Endodermal cell (in vitro differentiated cells): ENCODE results near the gene CCDC124. TPM values are rescaled to one million over a fixed set of nuclear protein-coding genes. Genes with fewer than 3 reads are reported as not detected.

ENCODE experiments used
- DNase-seq: peaks from one replicate; pipeline ENCODE4 v3.0.0-alpha.2; 2017
- H3K27ac ChIP-seq: 2 replicates; pipeline ENCODE4 v1.5.1; 2013; ENCODE audit warnings: mild to moderate bottlenecking, low read depth, low read length, moderate library complexity
- H3K27me3 ChIP-seq: 2 replicates; pipeline ENCODE4 v1.6.1; 2013; ENCODE audit warnings: mild to moderate bottlenecking, low read length, moderate library complexity; ENCODE audit not compliant: insufficient read depth, control insufficient read depth, poor library complexity, severe bottlenecking
- H3K36me3 ChIP-seq: 2 replicates; pipeline ENCODE4 v1.7.0; 2013; ENCODE audit warnings: mild to moderate bottlenecking, low read length, moderate library complexity; ENCODE audit not compliant: control insufficient read depth, insufficient read depth
- H3K4me1 ChIP-seq: one replicate; pipeline ENCODE4 v1.7.0; 2013; ENCODE audit warnings: low read length; ENCODE audit not compliant: control insufficient read depth, insufficient read depth
- H3K4me3 ChIP-seq: 2 replicates; pipeline ENCODE4 v1.5.1; 2013; ENCODE audit warnings: mild to moderate bottlenecking, low read length, moderate library complexity
- H3K9ac ChIP-seq: 2 replicates; pipeline ENCODE4 v1.6.1; 2013; ENCODE audit warnings: mild to moderate bottlenecking, low read length, moderate library complexity; ENCODE audit not compliant: poor library complexity, severe bottlenecking; ENCODE audit errors: extremely low read depth
- H3K9me3 ChIP-seq: 2 replicates; pipeline ENCODE4 v1.6.1; 2013; ENCODE audit warnings: mild to moderate bottlenecking, low read length, moderate library complexity; ENCODE audit not compliant: control insufficient read depth
- H3K27ac Mint-ChIP-seq: 2 replicates; pipeline ENCODE4 v1.8.0; 2020; ENCODE audit warnings: mixed read lengths
- H3K27me3 Mint-ChIP-seq: 2 replicates; pipeline ENCODE4 v1.8.0; 2021; ENCODE audit warnings: mild to moderate bottlenecking, mixed read lengths; ENCODE audit not compliant: insufficient read depth
- H3K36me3 Mint-ChIP-seq: 2 replicates; pipeline ENCODE4 v1.8.0; 2020; ENCODE audit warnings: low read depth, mixed read lengths
- H3K4me1 Mint-ChIP-seq: 2 replicates; pipeline ENCODE4 v1.8.0; 2020; ENCODE audit warnings: mixed read lengths
- H3K4me3 Mint-ChIP-seq: 2 replicates; pipeline ENCODE4 v1.8.0; 2020; ENCODE audit warnings: mild to moderate bottlenecking, moderate library complexity, mixed read lengths
- H3K9me3 Mint-ChIP-seq: 2 replicates; pipeline ENCODE4 v1.8.0; 2020; ENCODE audit warnings: mild to moderate bottlenecking, mixed read lengths
- CTCF ChIP-seq: fragments of 200-600 bp; sonication (generic); conservative IDR thresholded peaks from 2 replicates; pipeline ENCODE4 v1.5.0; 2021; ENCODE audit warnings: antibody characterized with exemption, mild to moderate bottlenecking
- WGBS, 2 experiments: methylation state at CpG; one replicate each; pipeline versions ENCODE4 v1.1.5 to v1.1.7; 2013; ENCODE audit warnings: missing lambda C conversion rate in 2 of 2, mixed read lengths in 1 of 2; ENCODE audit not compliant: insufficient coverage in 1 of 2, insufficient read length in 1 of 2; 5-methylcytosine and 5-hydroxymethylcytosine counted together
- total RNA-seq, 2 donors: library from RNA; stranded (reverse); fragmentation: NEBNext Ultra II Directional in 1 of 2; extraction: Animal tissue kit (Norgen Biotek cat#: 25700) in 1 of 2; gene quantifications; 2 replicates in 1 of 2; 3 replicates in 1 of 2; pipeline ENCODE4 v1.2.1, GENCODE V29; 2021

Gene CCDC124
- total RNA-seq, 2 donors from 2014 or later: 129 to 143 TPM

GRCh38 chr19:17920527-17920926, 12.3 kb upstream of the CCDC124 start:
- Histone ChIP-seq H3K36me3 (no peaks in the 10 kb centered on the region), H3K27me3 (no peaks in the 10 kb centered on the region), H3K4me1 (no peaks in the 10 kb centered on the region), H3K9me3 (peaks cover 12% of the 10 kb centered on the region), H3K9ac (no peak overlapping the region), H3K4me3 (no peak overlapping the region), H3K27ac (no peak overlapping the region)
- H3K36me3 Mint-ChIP-seq: no peaks in the 10 kb centered on the region
- H3K27ac Mint-ChIP-seq: no peak overlapping the region
- no peak overlapping the region for H3K4me3 Mint-ChIP-seq
- no peaks in the 10 kb centered on the region for H3K4me1 Mint-ChIP-seq
- peaks cover 10% of the 10 kb centered on the region for H3K27me3 Mint-ChIP-seq
- H3K9me3 Mint-ChIP-seq: peaks cover 39% of the 10 kb centered on the region
- TF ChIP-seq CTCF: no peak
- no peak for DNase-seq

DNA sequence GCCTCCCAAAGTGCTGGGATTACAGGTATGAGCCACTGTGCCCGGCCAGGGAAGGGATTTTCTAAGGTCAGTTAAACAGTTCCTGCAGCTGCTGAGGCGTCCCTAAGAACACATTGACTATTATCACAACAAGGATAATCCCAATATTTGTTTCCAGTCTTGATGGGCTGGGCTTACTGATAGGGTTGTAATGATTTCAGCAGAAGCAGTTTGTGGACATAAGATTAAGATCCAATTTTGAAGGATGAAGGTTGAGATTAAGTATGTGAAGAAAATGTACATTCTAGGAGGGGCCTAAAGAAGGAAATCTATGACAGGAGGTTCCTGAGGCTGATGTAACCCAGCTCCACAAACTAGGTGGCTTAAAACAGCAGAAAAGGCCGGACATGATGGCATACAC, 10.7 kb upstream of the CCDC124 start:
- H3K4me1 Mint-ChIP-seq: no peaks in the 10 kb centered on the region
- no peaks in the 10 kb centered on the region for H3K4me1 ChIP-seq
- H3K9me3 Mint-ChIP-seq: peaks cover 24% of the 10 kb centered on the region
- no peaks in the 10 kb centered on the region for H3K36me3 ChIP-seq
- no peak overlapping the region for H3K4me3 ChIP-seq
- H3K27me3 Mint-ChIP-seq: peaks cover 5% of the 10 kb centered on the region
- H3K36me3 Mint-ChIP-seq: no peaks in the 10 kb centered on the region
- 64 to 72% methylated on average over 3 of the region's 3 CpGs for WGBS, 2 experiments
- TF ChIP-seq CTCF: no peak
- H3K9ac ChIP-seq: no peak overlapping the region
- no peak overlapping the region for H3K4me3 Mint-ChIP-seq
- H3K27ac Mint-ChIP-seq: no peak overlapping the region
- no peaks in the 10 kb centered on the region for H3K27me3 ChIP-seq
- DNase-seq: no peak
- H3K9me3 ChIP-seq: peaks cover 3% of the 10 kb centered on the region
- H3K27ac ChIP-seq: no peak overlapping the region

GRCh38 chr19:17926044-17926443, 6.8 kb upstream of the CCDC124 start:
- H3K9me3 ChIP-seq: no peaks in the 10 kb centered on the region
- no peak for DNase-seq
- no peak overlapping the region for H3K9ac ChIP-seq
- Mint-ChIP-seq H3K27me3 (peaks cover 8% of the 10 kb centered on the region), H3K4me1 (no peaks in the 10 kb centered on the region), H3K36me3 (no peaks in the 10 kb centered on the region), H3K4me3 (no peak overlapping the region), H3K9me3 (no peaks in the 10 kb centered on the region), H3K27ac (no peak overlapping the region)
- H3K4me3 ChIP-seq: no peak overlapping the region
- no peaks in the 10 kb centered on the region for H3K27me3 ChIP-seq
- no peak overlapping the region for H3K27ac ChIP-seq
- 83 to 84% methylated on average over 4 of the region's 4 CpGs for WGBS, 2 experiments
- H3K36me3 ChIP-seq: no peaks in the 10 kb centered on the region
- TF ChIP-seq CTCF: no peak
- H3K4me1 ChIP-seq: no peaks in the 10 kb centered on the region
